Measurements from ENCODE around the gene ATXN10.

DNA sequence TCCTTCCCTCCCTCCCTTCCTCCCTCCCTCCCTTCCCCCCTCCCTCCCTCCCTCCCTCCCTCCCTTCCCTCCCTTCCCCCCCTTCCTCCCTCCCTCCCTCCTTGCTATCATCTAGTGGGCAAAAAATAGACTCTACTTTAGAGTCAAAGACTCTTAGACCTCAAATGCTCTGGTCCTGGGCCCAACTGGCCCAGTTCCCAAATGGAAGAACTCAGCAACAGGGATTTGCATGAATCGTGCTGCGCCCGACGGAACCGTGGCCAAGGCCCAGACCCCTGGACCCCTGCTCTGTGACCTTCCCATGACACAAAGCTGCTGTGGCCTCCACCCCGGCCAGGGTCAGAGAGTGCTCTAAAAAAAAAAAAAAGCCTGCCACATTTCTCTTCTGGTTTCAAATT, 207.9 kb downstream of the ATXN10 start:
- TF ChIP-seq, protein P1, sequence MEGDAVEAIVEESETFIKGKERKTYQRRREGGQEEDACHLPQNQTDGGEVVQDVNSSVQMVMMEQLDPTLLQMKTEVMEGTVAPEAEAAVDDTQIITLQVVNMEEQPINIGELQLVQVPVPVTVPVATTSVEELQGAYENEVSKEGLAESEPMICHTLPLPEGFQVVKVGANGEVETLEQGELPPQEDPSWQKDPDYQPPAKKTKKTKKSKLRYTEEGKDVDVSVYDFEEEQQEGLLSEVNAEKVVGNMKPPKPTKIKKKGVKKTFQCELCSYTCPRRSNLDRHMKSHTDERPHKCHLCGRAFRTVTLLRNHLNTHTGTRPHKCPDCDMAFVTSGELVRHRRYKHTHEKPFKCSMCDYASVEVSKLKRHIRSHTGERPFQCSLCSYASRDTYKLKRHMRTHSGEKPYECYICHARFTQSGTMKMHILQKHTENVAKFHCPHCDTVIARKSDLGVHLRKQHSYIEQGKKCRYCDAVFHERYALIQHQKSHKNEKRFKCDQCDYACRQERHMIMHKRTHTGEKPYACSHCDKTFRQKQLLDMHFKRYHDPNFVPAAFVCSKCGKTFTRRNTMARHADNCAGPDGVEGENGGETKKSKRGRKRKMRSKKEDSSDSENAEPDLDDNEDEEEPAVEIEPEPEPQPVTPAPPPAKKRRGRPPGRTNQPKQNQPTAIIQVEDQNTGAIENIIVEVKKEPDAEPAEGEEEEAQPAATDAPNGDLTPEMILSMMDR (IDR thresholded peaks at IDR 0.05): no peak
- no peak for TF ChIP-seq POLR2A (IDR thresholded peaks at IDR 0.05)
